Endothelial cell (in vitro differentiated cells): ENCODE measurements around the gene TFDP1. TPM values are rescaled to one million over a fixed set of nuclear protein-coding genes. Genes with fewer than 3 reads are reported as not detected.

Experiments used
- DNase-seq: peaks from one replicate; pipeline ENCODE4 v3.0.0; 2021; ENCODE audit warnings: low spot score
- H3K27ac Mint-ChIP-seq: one replicate; pipeline ENCODE4 v1.8.0; 2021; ENCODE audit warnings: mixed read lengths, inconsistent platforms; ENCODE audit not compliant: unreplicated experiment
- H3K27me3 Mint-ChIP-seq: one replicate; pipeline ENCODE4 v1.8.0; 2021; ENCODE audit warnings: mild to moderate bottlenecking, moderate library complexity, mixed read lengths, inconsistent platforms; ENCODE audit not compliant: unreplicated experiment
- H3K36me3 Mint-ChIP-seq: one replicate; pipeline ENCODE4 v1.8.0; 2021; ENCODE audit warnings: mild to moderate bottlenecking, low read depth, mixed read lengths, inconsistent platforms; ENCODE audit not compliant: unreplicated experiment
- H3K4me1 Mint-ChIP-seq: one replicate; pipeline ENCODE4 v1.8.0; 2021; ENCODE audit warnings: mild to moderate bottlenecking, mixed read lengths, inconsistent platforms; ENCODE audit not compliant: unreplicated experiment
- H3K4me3 Mint-ChIP-seq: one replicate; pipeline ENCODE4 v1.8.0; 2021; ENCODE audit warnings: mild to moderate bottlenecking, mixed read lengths, inconsistent platforms; ENCODE audit not compliant: unreplicated experiment
- H3K9me3 Mint-ChIP-seq: one replicate; pipeline ENCODE4 v1.8.0; 2021; ENCODE audit warnings: mixed read lengths, inconsistent platforms; ENCODE audit not compliant: unreplicated experiment
- CTCF ChIP-seq: fragments of 200-600 bp; sonication (generic); IDR thresholded peaks from one replicate; pipeline ENCODE4 v1.5.0; 2021; ENCODE audit warnings: antibody characterized with exemption; ENCODE audit not compliant: unreplicated experiment
- total RNA-seq: library from RNA; stranded (reverse); fragmentation: NEBNext Ultra II Directional; extraction: Animal tissue kit (Norgen Biotek cat#: 25700); gene quantifications from one replicate; pipeline ENCODE4 v1.2.1, GENCODE V29; 2021; ENCODE audit not compliant: unreplicated experiment

Gene TFDP1
- total RNA-seq, 1 donor from 2014 or later = 65.8 TPM

GRCh38 chr13:113577881-113578435, 6.6 kb upstream of the TFDP1 start:
- Mint-ChIP-seq H3K4me3 (no peak overlapping the region), H3K4me1 (no peaks in the 10 kb centered on the region), H3K9me3 (no peaks in the 10 kb centered on the region), H3K27me3 (peaks cover 6% of the 10 kb centered on the region), H3K36me3 (no peaks in the 10 kb centered on the region), H3K27ac (no peak overlapping the region)
- DNase-seq = no peak
- TF ChIP-seq CTCF = no peak

- no peaks in the 10 kb centered on the region for H3K4me1 Mint-ChIP-seq
- no peak for DNase-seq
Measured at GRCh38 chr13:113579686-113580085, 4.9 kb upstream of the TFDP1 start.

GRCh38 chr13:113581871-113582270, 2.7 kb upstream of the TFDP1 start:
- Mint-ChIP-seq H3K4me3 (no peak overlapping the region), H3K36me3 (peaks cover 14% of the 10 kb centered on the region), H3K27me3 (peaks cover 13% of the 10 kb centered on the region), H3K4me1 (peaks cover 8% of the 10 kb centered on the region), H3K9me3 (no peaks in the 10 kb centered on the region), H3K27ac (peak overlapping the region; percentile 8)
- no peak for TF ChIP-seq CTCF
- no peak for DNase-seq

More at GRCh38 chr13:113579686-113580085, 4.9 kb upstream of the TFDP1 start:
- no peak for TF ChIP-seq CTCF
- Mint-ChIP-seq H3K27ac (no peak overlapping the region), H3K36me3 (no peaks in the 10 kb centered on the region), H3K9me3 (no peaks in the 10 kb centered on the region), H3K4me3 (no peak overlapping the region), H3K27me3 (peaks cover 6% of the 10 kb centered on the region)

- no peak overlapping the region for H3K27ac Mint-ChIP-seq
- H3K36me3 Mint-ChIP-seq = peaks cover 17% of the 10 kb centered on the region
- peak overlapping the region; percentile 79 for H3K4me3 Mint-ChIP-seq
Measured at GRCh38 chr13:113582841-113583631, 1.5 kb upstream of the TFDP1 start.

More at GRCh38 chr13:113582841-113583631, 1.5 kb upstream of the TFDP1 start:
- Mint-ChIP-seq H3K4me1 (peaks cover 8% of the 10 kb centered on the region), H3K9me3 (no peaks in the 10 kb centered on the region), H3K27me3 (peaks cover 13% of the 10 kb centered on the region)
- no peak for DNase-seq
- TF ChIP-seq CTCF = no peak
